OCI-LY7 (cell line): ENCODE results near the gene KANSL1.

ENCODE experiments used
- EZH2phosphoT487 ChIP-seq: fragments of 200-600 bp; sonication (generic); IDR thresholded peaks from 2 replicates; pipeline ENCODE4 v1.6.1; 2018; ENCODE audit warnings: low read depth, borderline replicate concordance, mild to moderate bottlenecking, mixed run types, antibody characterized with exemption, low read length, moderate library complexity, mixed read lengths
- TF ChIP-seq, protein P1 (sequence below): fragments of 200-600 bp; sonication (generic); conservative IDR thresholded peaks from 2 replicates; pipeline ENCODE4 v1.5.1; 2014; ENCODE audit warnings: mild to moderate bottlenecking, antibody characterized with exemption, low read length, moderate library complexity, mixed read lengths

GRCh38 chr17:46071796-46072195 lies 121.4 kb downstream of the KANSL1 start:
- TF ChIP-seq EZH2phosphoT487, result no peak
- TF ChIP-seq, protein P1, sequence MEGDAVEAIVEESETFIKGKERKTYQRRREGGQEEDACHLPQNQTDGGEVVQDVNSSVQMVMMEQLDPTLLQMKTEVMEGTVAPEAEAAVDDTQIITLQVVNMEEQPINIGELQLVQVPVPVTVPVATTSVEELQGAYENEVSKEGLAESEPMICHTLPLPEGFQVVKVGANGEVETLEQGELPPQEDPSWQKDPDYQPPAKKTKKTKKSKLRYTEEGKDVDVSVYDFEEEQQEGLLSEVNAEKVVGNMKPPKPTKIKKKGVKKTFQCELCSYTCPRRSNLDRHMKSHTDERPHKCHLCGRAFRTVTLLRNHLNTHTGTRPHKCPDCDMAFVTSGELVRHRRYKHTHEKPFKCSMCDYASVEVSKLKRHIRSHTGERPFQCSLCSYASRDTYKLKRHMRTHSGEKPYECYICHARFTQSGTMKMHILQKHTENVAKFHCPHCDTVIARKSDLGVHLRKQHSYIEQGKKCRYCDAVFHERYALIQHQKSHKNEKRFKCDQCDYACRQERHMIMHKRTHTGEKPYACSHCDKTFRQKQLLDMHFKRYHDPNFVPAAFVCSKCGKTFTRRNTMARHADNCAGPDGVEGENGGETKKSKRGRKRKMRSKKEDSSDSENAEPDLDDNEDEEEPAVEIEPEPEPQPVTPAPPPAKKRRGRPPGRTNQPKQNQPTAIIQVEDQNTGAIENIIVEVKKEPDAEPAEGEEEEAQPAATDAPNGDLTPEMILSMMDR, result no peak
